Heart right ventricle (tissue), 16 donors: ENCODE data around the gene SMIM21. TPM values are rescaled to one million over a fixed set of nuclear protein-coding genes. Genes with fewer than 3 reads are reported as not detected.
A peak's percentile ranks its signal among the peaks of the same experiment; 100 is the strongest.

Experiments
- ATAC-seq, 8 donors: fragments of 200-7000 bp; cut with Tn5 transposase; one replicate each; pipeline ENCODE4 v1.9.1; 2020; ENCODE audit warnings: mild to moderate bottlenecking in 8 of 8, moderate library complexity in 8 of 8, moderate number of reproducible peaks in 1 of 8
- DNase-seq, 2 donors: peaks; one replicate each; pipeline ENCODE4 v3.0.0-alpha.2; 2020
- H3K27ac ChIP-seq, 10 donors: fragments of 200-600 bp; sonication (generic) in 2 of 10; one replicate each; pipeline versions ENCODE4 v1.5.0 to v1.8.0; 2020 to 2022; ENCODE audit warnings: mild to moderate bottlenecking in 3 of 10
- H3K27me3 ChIP-seq, 7 donors: fragments of 200-600 bp; one replicate each; pipeline ENCODE4 v1.8.0; 2021 to 2022; ENCODE audit warnings: mild to moderate bottlenecking in 2 of 7
- H3K36me3 ChIP-seq, 9 donors: fragments of 200-600 bp; sonication (generic) in 1 of 9; one replicate each; pipeline versions ENCODE4 v1.5.0 to v1.8.0; 2020 to 2022; ENCODE audit warnings: mild to moderate bottlenecking in 2 of 9
- H3K4me1 ChIP-seq, 9 donors: fragments of 200-600 bp; sonication (generic) in 1 of 9; one replicate each; pipeline versions ENCODE4 v1.5.0 to v1.8.0; 2020 to 2022; ENCODE audit warnings: mild to moderate bottlenecking in 4 of 9
- H3K4me3 ChIP-seq, 10 donors: fragments of 200-600 bp; sonication (generic) in 2 of 10; one replicate each; pipeline versions ENCODE4 v1.5.0 to v1.8.0; 2020 to 2022; ENCODE audit warnings: mild to moderate bottlenecking in 7 of 10, moderate library complexity in 2 of 10
- H3K9me3 ChIP-seq, 11 donors: fragments of 200-600 bp in 10 of 11; sonication (generic) in 2 of 11; one replicate each; pipeline versions ENCODE4 v1.5.0 to v1.8.0; 2013 to 2022; ENCODE audit warnings: mild to moderate bottlenecking in 2 of 11, control low read depth in 1 of 11, moderate library complexity in 1 of 11
- WGBS, 2 donors: extraction: QIAGEN DNeasy Blood & Tissue Kit; methylation state at CpG; one replicate each; pipeline ENCODE4 v1.1.7; 2013; ENCODE audit warnings: inconsistent platforms in 1 of 2; 5-methylcytosine and 5-hydroxymethylcytosine counted together
- intact Hi-C, 10 donors: fragments of 100-400 bp; cut with DNase I; formaldehyde crosslinking; loops; one replicate each; pipeline versions ENCODE4 v1.11.1 to v1.14.2; 2022
- polyA plus RNA-seq, 2 donors: library from polyadenylated mRNA; stranded (reverse); fragments of 200-250 nt; gene quantifications; one replicate each; pipeline ENCODE4 v1.2.3, GENCODE V29; 2013
- total RNA-seq, 10 donors: library from RNA; stranded (reverse); fragmentation: NEBNext Ultra II Directional in 3 of 10; extraction: Animal tissue kit (Norgen Biotek cat#: 25700) in 3 of 10; gene quantifications; one replicate each; pipeline versions ENCODE4 v1.2.1 to v1.2.4, GENCODE V29; 2021 to 2023
- TF ChIP-seq, protein P1 (sequence below), 9 donors: fragments of 200-600 bp; sonication (generic) in 2 of 9; IDR thresholded peaks; one replicate each; pipeline versions ENCODE4 v1.5.0 to v1.8.0; 2021 to 2022; ENCODE audit warnings: antibody characterized with exemption in 9 of 9, mild to moderate bottlenecking in 5 of 9, moderate library complexity in 1 of 9
- donor health status: Arrhythmogenic right ventricular cardiomyopathy.
- donor health status: ischemic (EF 13 %, LVEDD 7.1; RV severe dilation, severe dysfunction).
- donor health status: healthy with polysubstance abuse.
- donor health status: DM: no; HTN: yes; CAD: no.
- donor health status: DM: no; HTN: no; CAD: no.
- donor health status: ischemic (EF 25% LVEDD 6.9; RV normal size, moderate dysfunction).
- donor health status: ischemic (EF 25% LVEDD 5.7; RV mildly dilated, moderate dysfunction).
- donor health status: healthy.
- donor health status: DM: yes; HTN: yes; CAD: no.
- donor health status: Ischemic cardiomyopathy.
- donor health status: ischemic (EF 35%, LVEDD 5.7; RV mildly dilated, moderate dysfunction).
- donor health status: nonischemic (EF 11% LVEDD 7.7; RV severe dilation, severe dysfunction).
- donor health status: DM: yes; HTN: yes; CAD: no.
- donor health status: PGD.
- donor health status: ischemic (EF 29% LVEDD 5.4; RV normal size, mild dysfunction).
- donor health status: nonischemic (EF 23%, LVEDD 6.1; RV moderate dilation, normal function).

SMIM21 gene
- total and polyA plus RNA-seq, 12 donors, result not detected

DNA sequence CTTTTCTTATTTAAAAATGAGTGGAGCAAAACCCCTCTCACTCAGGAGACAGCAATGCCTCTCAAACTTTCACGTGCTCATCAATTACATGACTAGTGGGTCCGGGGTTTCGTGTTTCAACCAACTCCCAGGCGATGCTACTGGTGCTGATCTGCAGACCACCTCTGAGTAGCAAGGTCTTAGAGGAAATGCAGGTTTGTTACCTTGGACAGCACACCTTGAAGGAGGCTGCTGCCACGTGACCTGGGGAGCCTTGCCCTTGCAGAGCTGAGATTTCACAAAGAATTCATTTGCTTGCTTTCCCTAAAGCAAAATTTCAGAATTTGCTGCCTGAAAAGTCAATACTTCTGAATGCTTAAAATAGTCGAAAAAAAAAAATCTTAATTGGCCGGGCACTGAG lies 32.4 kb downstream of the SMIM21 start:
- ATAC-seq (no peak), DNase-seq (no peak)
- 84 to 88% methylated on average over 7 of the region's 7 CpGs for WGBS, 2 donors
- no peak overlapping the region for H3K4me3 ChIP-seq
- H3K9me3 ChIP-seq, result no peaks in the 10 kb centered on the region
- peaks cover 0 to 8% (median 5%) of the 10 kb centered on the region in 7 donors for H3K27me3 ChIP-seq
- TF ChIP-seq, protein P1, sequence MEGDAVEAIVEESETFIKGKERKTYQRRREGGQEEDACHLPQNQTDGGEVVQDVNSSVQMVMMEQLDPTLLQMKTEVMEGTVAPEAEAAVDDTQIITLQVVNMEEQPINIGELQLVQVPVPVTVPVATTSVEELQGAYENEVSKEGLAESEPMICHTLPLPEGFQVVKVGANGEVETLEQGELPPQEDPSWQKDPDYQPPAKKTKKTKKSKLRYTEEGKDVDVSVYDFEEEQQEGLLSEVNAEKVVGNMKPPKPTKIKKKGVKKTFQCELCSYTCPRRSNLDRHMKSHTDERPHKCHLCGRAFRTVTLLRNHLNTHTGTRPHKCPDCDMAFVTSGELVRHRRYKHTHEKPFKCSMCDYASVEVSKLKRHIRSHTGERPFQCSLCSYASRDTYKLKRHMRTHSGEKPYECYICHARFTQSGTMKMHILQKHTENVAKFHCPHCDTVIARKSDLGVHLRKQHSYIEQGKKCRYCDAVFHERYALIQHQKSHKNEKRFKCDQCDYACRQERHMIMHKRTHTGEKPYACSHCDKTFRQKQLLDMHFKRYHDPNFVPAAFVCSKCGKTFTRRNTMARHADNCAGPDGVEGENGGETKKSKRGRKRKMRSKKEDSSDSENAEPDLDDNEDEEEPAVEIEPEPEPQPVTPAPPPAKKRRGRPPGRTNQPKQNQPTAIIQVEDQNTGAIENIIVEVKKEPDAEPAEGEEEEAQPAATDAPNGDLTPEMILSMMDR (IDR thresholded peaks at IDR 0.05), result no peak
- H3K4me1 ChIP-seq, result peaks cover 0 to 17% (median 0%) of the 10 kb centered on the region in 9 donors
- no peaks in the 10 kb centered on the region for H3K36me3 ChIP-seq
- intact Hi-C loops, result no loop called here
- no peak overlapping the region for H3K27ac ChIP-seq

DNA sequence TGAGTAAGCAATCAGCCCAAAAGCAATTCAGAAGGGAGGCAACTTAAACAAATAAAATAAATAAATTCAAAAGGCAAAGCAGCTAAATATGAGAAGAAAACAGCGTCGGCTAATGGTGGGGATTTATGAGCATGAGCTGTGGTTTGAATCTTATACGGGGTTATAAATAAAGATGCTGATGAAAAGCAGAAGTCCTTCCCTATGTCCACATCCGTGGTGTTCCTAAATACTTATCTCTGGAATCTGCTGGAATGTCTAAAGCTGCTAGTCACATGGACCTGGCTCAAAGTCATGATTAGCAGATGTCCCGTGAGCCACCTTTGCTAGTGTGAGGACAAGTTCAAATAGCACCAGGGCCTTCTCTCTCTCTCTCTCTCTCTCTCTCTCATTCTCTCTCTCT lies 33.8 kb downstream of the SMIM21 start:
- intact Hi-C loops, result no loop called here
- WGBS, 2 donors, result 30 to 48% methylated on average over 5 of the region's 5 CpGs
- ATAC-seq, result no peak

DNA sequence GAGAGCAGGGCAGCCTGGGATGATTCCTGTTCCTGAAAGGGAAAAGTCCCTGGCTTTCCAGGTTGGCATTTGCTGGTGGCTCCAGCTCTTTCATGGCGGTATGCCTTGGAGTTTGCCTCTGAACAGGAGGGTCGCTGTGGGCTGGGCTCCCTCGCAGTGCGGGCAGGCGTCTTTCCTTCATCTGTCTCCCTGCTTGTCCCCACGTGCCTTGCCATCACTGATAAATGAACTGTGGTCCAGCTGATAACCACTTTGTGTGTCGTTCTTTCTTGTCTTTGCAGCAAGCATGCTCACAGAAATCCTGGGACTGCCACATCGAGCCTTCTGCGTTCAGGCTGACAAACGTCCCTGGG lies 35.3 kb downstream of the SMIM21 start:
- no peak overlapping the region for H3K4me3 ChIP-seq
- peaks cover 0 to 17% (median 0%) of the 10 kb centered on the region in 9 donors for H3K4me1 ChIP-seq
- 78 to 80% methylated on average over 10 of the region's 10 CpGs for WGBS, 2 donors
- ATAC-seq (no peak), DNase-seq (no peak)
- TF ChIP-seq, protein P1 (IDR thresholded peaks at IDR 0.05), result no peak
- H3K36me3 ChIP-seq, result no peaks in the 10 kb centered on the region
- H3K27ac ChIP-seq, result no peak overlapping the region
- intact Hi-C loops, result no loop called here
- H3K9me3 ChIP-seq, result no peaks in the 10 kb centered on the region
- H3K27me3 ChIP-seq, result peaks cover 0 to 6% (median 0%) of the 10 kb centered on the region in 7 donors

More for the DNA sequence above, 33.8 kb downstream of the SMIM21 start:
- no peaks in the 10 kb centered on the region for H3K36me3 ChIP-seq
- peaks cover 0 to 17% (median 0%) of the 10 kb centered on the region in 9 donors for H3K4me1 ChIP-seq
- peaks cover 0 to 6% (median 0%) of the 10 kb centered on the region in 7 donors for H3K27me3 ChIP-seq
- DNase-seq, result no peak
- H3K27ac ChIP-seq, result no peak overlapping the region
- no peak overlapping the region for H3K4me3 ChIP-seq
- H3K9me3 ChIP-seq, result no peaks in the 10 kb centered on the region
- TF ChIP-seq, protein P1 (IDR thresholded peaks at IDR 0.05), result no peak

DNA sequence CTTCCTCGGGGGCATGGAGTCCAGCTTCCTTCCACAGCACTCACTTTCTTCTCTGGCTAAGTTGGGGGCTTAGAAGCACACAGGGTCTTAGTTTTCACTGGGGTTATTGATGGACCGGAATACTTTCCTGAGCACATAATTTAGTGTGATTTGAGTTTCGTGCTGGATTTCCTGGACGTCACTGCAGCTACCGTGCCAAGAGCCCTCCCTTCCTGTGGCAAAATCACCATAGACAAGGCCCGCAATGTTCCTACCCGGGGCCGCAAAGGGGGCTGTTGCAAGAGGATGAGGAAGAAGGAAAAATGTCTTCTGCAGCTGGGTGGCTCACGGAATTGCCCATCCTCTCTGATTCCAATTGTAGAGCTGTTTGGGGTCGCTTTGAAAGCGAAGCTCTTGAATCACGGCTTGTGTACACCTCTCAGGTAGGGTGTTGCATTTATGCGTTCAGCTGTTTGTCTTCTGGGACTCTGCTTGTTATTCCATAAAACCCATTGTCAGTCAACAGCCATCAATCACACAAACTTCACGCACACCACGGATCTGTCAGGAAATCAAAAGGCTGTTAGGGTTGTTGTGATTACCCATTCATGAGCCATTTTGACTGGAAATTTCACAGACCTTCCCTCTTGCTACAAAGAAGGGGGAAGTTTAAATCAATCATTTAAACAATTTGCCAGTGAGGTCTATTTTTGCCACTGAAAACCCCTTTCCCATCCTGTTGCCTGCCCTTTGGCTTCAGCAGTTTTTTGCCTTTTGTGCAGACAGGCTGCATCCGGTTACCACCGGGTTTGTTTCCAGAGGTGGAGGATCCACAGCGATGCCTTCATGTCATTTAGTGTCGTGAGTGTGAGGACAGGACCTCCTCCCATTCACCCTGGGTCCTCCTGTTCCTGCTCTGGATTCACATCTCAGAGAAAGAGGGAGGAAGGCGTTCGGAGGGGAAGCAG lies 36.0 kb downstream of the SMIM21 start:
- H3K27me3 ChIP-seq, result peaks cover 0 to 6% (median 0%) of the 10 kb centered on the region in 7 donors
- peak in 5 of 8 donors; percentile 34 to 83 (median 51) for ATAC-seq
- H3K36me3 ChIP-seq, result no peaks in the 10 kb centered on the region
- peak overlapping the region in 2 of 10 donors; percentile 9 to 41 for H3K27ac ChIP-seq
- H3K4me1 ChIP-seq, result peaks cover 0 to 17% (median 0%) of the 10 kb centered on the region in 9 donors
- H3K9me3 ChIP-seq, result no peaks in the 10 kb centered on the region
- H3K4me3 ChIP-seq, result peak overlapping the region in 2 of 10 donors; percentile 2 to 17
- TF ChIP-seq, protein P1 (IDR thresholded peaks at IDR 0.05), result no peak
- DNase-seq, result peak in 1 of 2 donors; percentile 16
- intact Hi-C loops, result no loop called here
- WGBS, 2 donors, result 68 to 73% methylated on average over 21 of the region's 21 CpGs
